OCI-LY3 (cell line): ENCODE data around the gene NAB2.

Experiments
- CTCF ChIP-seq: fragments of 200-600, 300-600 bp; sonication (generic); IDR thresholded peaks from 2 replicates; pipeline ENCODE4 v1.5.1; 2014; ENCODE audit warnings: antibody characterized with exemption, low read length, low read depth
- EZH2phosphoT487 ChIP-seq: fragments of 200-600 bp; shearing (Covaris generic); IDR thresholded peaks from 2 replicates; pipeline ENCODE4 v1.6.1; 2018; ENCODE audit warnings: antibody characterized with exemption, mixed run types, low read depth

- no peak for TF ChIP-seq CTCF
- no peak for TF ChIP-seq EZH2phosphoT487
Measured at GRCh38 chr12:57094208-57095160, 5.6 kb downstream of the NAB2 start.
